ENCODE results near the gene GPR21.

- no peak for TF ChIP-seq EZH2 (IDR thresholded peaks at IDR 0.05; ENCODE audit: low read depth)
- no peak for TF ChIP-seq CTCF (conservative IDR thresholded peaks at IDR 0.05)
These were observed 50.8 kb downstream of the GPR21 start for GRCh38 chr9:123084256-123084655.

All from PC-9 (cell line).